Choroid plexus epithelial cell (primary cell): ENCODE measurements around the gene ATG101.

Source experiments
- DNase-seq: peaks from one replicate; pipeline ENCODE4 v3.0.0-alpha.2; 2010; ENCODE audit warnings: low read depth
- H3K4me3 ChIP-seq: 2 replicates; pipeline ENCODE4 v1.5.1; 2011; ENCODE audit warnings: low read depth, mild to moderate bottlenecking, control low read depth, low read length, moderate library complexity
- TF ChIP-seq, protein P1 (sequence below): conservative IDR thresholded peaks from 2 replicates; pipeline ENCODE4 v1.5.1; 2011; ENCODE audit warnings: low read depth, mild to moderate bottlenecking, control low read depth, inconsistent platforms, low read length, moderate library complexity

The ATG101 gene

DNA sequence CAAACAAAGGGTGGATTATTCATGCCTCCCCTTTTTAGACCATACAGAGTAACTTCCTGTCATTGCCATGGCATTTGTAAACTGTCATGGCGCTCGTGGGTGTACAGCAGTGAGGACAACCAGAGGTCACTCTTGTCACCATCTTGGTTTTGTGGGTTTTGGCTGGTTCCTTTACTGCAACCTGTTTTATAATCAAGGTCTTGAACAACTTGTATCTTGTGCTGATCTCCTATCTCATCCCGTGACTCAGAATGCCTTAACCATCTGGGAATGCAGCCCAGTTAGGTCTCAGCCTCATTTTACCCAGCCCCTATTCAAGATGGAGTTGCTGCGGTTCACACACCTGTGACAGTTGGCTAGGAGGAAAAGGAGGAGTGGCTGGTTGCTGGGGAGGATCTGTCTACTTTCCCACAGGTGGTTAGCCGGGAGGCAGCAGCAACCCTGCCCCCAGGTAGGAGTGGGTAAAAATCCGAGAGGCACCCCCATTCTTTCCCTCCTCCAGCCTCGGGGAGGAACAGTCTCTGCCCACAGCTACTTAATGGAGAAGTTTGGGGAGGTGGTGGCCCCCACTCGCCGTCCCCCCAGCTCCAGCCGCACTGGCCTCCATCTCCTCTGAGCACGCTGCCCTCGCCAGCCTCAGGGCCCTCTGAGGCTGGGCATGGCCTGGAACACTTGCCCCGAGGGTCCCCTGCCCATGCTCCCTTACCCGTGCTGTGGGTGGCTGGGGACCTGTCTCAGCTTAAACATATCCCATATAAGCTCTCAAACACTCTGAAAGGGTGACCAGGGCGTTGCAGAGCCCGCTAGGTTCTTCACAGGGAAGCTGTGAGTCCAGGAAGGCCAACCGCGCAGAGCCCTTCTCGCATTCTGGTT lies 51.4 kb downstream of the ATG101 start:
- TF ChIP-seq, protein P1, sequence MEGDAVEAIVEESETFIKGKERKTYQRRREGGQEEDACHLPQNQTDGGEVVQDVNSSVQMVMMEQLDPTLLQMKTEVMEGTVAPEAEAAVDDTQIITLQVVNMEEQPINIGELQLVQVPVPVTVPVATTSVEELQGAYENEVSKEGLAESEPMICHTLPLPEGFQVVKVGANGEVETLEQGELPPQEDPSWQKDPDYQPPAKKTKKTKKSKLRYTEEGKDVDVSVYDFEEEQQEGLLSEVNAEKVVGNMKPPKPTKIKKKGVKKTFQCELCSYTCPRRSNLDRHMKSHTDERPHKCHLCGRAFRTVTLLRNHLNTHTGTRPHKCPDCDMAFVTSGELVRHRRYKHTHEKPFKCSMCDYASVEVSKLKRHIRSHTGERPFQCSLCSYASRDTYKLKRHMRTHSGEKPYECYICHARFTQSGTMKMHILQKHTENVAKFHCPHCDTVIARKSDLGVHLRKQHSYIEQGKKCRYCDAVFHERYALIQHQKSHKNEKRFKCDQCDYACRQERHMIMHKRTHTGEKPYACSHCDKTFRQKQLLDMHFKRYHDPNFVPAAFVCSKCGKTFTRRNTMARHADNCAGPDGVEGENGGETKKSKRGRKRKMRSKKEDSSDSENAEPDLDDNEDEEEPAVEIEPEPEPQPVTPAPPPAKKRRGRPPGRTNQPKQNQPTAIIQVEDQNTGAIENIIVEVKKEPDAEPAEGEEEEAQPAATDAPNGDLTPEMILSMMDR, result no peak
- DNase-seq, result no peak
- no peak overlapping the region for H3K4me3 ChIP-seq

DNA sequence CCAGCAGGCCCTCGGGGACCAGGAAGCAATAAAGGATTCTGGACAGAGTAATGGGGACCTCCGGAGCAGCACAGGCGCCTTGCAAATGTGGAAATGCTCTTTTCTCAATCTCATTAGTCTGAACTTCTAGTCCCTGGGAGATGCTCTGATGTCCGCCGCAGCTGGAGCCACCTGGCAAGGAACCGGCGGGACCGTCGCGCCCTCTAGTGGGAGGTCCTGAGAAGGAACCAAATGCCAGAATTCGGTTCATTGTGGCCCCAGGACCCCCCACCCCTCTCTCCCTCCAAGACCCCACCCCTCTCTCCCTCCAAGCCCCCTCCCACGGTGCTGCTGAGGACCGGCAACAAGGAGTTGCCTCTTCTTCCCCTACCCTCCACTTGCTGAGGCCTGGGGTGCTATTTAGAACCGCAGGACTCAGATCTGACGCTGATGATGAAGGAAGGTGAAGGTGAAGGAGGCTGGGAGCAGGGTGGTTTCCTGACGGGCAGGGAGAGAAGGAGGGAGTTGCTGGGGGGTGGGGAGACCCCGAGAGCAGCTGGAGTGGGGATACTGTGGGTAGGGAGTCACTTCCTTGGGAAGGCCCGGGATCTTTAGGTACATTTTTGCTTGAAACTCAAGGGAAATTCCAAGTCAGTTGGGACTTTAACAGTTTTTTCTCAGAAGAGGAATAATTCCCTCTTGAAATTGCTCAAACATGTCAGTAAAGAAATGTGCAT lies 52.2 kb downstream of the ATG101 start:
- DNase-seq, result peak; percentile 67
- no peak overlapping the region for H3K4me3 ChIP-seq
- TF ChIP-seq, protein P1, result peak; percentile 83

DNA sequence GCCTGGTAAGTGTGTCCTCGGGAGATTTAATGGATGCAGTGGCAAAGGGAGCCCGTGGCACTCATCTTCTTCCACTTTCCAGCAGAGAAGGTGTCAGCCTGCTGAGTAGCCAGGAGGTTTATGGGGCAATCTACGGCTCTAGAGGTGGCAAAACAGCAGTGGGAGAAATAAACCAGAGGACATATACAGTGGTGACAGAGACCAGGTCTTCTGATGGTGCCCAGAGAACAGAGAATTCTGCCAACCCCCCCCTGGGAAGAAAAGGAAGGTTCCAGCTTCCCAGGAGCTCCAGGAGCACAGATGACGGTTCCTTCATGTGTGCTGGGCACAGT lies 52.7 kb downstream of the ATG101 start:
- DNase-seq, result no peak
- H3K4me3 ChIP-seq, result no peak overlapping the region
- TF ChIP-seq, protein P1, result no peak

DNA sequence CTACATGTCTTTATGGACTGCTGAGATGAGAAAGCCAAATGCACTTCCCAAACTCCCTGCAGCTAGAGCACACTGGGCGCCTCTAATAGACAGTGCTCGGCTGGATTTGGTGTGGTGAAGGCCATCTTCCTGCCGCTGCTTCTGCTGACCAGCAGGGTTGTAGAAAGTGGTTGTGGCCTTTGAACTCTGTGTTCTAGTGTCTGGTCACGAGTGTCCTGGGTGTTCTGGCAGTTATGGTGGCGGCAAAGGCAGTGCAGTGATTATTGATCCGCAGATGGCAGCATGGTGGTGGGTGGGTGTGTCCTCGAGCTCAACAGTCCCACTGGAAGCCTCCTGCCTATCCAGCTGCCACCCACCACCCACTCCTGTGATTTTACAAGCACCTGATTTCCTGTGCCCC lies 53.1 kb downstream of the ATG101 start:
- DNase-seq, result no peak
- TF ChIP-seq, protein P1, result no peak
- H3K4me3 ChIP-seq, result no peak overlapping the region

DNA sequence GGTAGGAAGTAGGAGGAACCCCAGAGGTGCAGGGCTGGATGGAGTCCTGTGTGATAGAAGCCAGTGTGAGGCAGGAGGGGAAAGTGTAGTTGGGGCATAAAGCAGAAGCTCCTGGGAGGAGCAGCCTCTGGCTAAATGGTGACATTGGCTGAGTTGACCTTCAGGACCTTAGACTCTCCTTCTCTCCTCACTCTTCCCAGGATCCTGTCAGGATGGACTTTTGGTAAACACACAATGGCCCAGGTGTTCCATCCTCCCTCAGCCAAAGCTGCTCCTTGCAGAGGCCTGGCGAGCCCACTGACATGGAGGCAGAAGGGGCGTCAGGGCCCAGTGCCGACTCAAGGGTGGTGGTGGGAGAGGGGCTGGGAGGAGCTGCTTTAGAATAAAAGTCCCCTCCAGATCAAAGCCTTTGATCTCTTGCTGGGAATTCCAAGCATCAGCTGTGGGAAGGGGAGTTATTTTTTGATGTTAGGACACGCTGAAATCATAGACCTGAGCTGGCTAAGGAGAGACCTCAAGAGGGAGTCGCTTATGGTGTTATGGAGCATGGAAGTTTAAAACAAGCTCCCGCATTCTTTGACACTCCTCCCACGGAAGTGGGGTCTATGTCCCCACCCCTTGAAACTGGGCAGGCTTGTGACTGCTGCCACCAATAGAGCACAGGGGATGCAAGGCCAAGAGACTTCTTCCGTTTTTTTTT lies 53.9 kb downstream of the ATG101 start:
- H3K4me3 ChIP-seq, result no peak overlapping the region
- no peak for DNase-seq
- TF ChIP-seq, protein P1, result no peak

DNA sequence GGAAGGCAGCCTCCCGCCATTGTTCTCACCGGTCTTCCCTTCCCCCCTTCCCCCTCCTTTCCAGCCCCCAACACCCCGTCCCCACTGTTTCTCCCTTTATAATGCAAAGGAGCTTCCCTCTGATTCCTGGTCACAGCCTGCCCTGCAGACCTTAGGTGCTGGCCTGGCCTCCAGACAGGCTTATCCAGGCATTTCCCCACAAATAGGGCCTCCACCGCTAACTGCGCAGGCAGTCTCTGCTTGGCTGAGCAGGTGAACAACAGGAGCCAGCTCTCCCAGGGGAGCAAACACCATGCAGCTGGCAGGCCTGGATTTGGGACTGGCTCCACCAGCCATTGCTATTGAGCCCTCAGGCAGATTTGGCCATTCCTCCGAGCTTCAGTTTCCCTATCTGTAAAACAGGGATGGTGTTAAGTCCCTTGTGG lies 55.7 kb downstream of the ATG101 start:
- H3K4me3 ChIP-seq, result no peak overlapping the region
- TF ChIP-seq, protein P1, result no peak
- no peak for DNase-seq
